ENCODE data around the gene RNF44. TPM values are rescaled to one million over a fixed set of nuclear protein-coding genes. Genes with fewer than 3 reads are reported as not detected.
"Not testable (repeated sequence)": the region's sequence is repeated elsewhere in the genome, so short reads cannot be mapped to it uniquely, and the experiment has no call there.

RNF44 gene
- total RNA-seq, 1 donor from 2014 or later: 169 TPM

GRCh38 chr5:176497852-176498251 lies 39.4 kb downstream of the RNF44 start:
- no peak overlapping the region for H3K27ac Mint-ChIP-seq
- H3K36me3 Mint-ChIP-seq: peaks cover 42% of the 10 kb centered on the region
- H3K4me1 Mint-ChIP-seq: no peaks in the 10 kb centered on the region
- DNase-seq (ENCODE audit: low spot score in 2 of 2, unreplicated experiment in 2 of 2): no peak
- no peaks in the 10 kb centered on the region for H3K9me3 Mint-ChIP-seq
- no peak for TF ChIP-seq CTCF (IDR thresholded peaks at IDR 0.05; ENCODE audit: unreplicated experiment)
- no peak overlapping the region for H3K4me3 Mint-ChIP-seq
- H3K27me3 Mint-ChIP-seq (ENCODE audit: low read depth): no peaks in the 10 kb centered on the region

GRCh38 chr5:176492431-176492830 lies 44.8 kb downstream of the RNF44 start:
- TF ChIP-seq CTCF (IDR thresholded peaks at IDR 0.05; ENCODE audit: unreplicated experiment): no peak
- no peak for DNase-seq (ENCODE audit: low spot score in 2 of 2, unreplicated experiment in 2 of 2)
- H3K27ac Mint-ChIP-seq: no peak overlapping the region
- peaks cover 35% of the 10 kb centered on the region for H3K36me3 Mint-ChIP-seq
- no peaks in the 10 kb centered on the region for H3K27me3 Mint-ChIP-seq (ENCODE audit: low read depth)
- H3K9me3 Mint-ChIP-seq: no peaks in the 10 kb centered on the region
- H3K4me1 Mint-ChIP-seq: no peaks in the 10 kb centered on the region
- H3K4me3 Mint-ChIP-seq: no peak overlapping the region

GRCh38 chr5:176491901-176492300 lies 45.3 kb downstream of the RNF44 start:
- Mint-ChIP-seq H3K27me3 (ENCODE audit: low read depth) (no peaks in the 10 kb centered on the region), H3K27ac (no peak overlapping the region), H3K36me3 (peaks cover 35% of the 10 kb centered on the region), H3K4me1 (no peaks in the 10 kb centered on the region), H3K4me3 (no peak overlapping the region), H3K9me3 (no peaks in the 10 kb centered on the region)
- no peak for DNase-seq (ENCODE audit: low spot score in 2 of 2, unreplicated experiment in 2 of 2)
- TF ChIP-seq CTCF (IDR thresholded peaks at IDR 0.05; ENCODE audit: unreplicated experiment): no peak

GRCh38 chr5:176491101-176491502 lies 46.1 kb downstream of the RNF44 start:
- Mint-ChIP-seq H3K4me3 (no peak overlapping the region), H3K4me1 (no peaks in the 10 kb centered on the region), H3K27ac (no peak overlapping the region), H3K9me3 (no peaks in the 10 kb centered on the region), H3K27me3 (ENCODE audit: low read depth) (no peaks in the 10 kb centered on the region), H3K36me3 (peaks cover 39% of the 10 kb centered on the region)
- TF ChIP-seq CTCF (IDR thresholded peaks at IDR 0.05; ENCODE audit: unreplicated experiment): no peak
- no peak for DNase-seq (ENCODE audit: low spot score in 2 of 2, unreplicated experiment in 2 of 2)

GRCh38 chr5:176490301-176490700 lies 46.9 kb downstream of the RNF44 start:
- H3K27me3 Mint-ChIP-seq (ENCODE audit: low read depth): no peaks in the 10 kb centered on the region
- H3K4me1 Mint-ChIP-seq: no peaks in the 10 kb centered on the region
- H3K27ac Mint-ChIP-seq: no peak overlapping the region
- no peak overlapping the region for H3K4me3 Mint-ChIP-seq
- no peak for TF ChIP-seq CTCF (IDR thresholded peaks at IDR 0.05; ENCODE audit: unreplicated experiment)
- DNase-seq (ENCODE audit: low spot score in 2 of 2, unreplicated experiment in 2 of 2): no peak
- H3K36me3 Mint-ChIP-seq: peaks cover 38% of the 10 kb centered on the region
- H3K9me3 Mint-ChIP-seq: no peaks in the 10 kb centered on the region

GRCh38 chr5:176489077-176489476 lies 48.1 kb downstream of the RNF44 start:
- TF ChIP-seq CTCF (IDR thresholded peaks at IDR 0.05; ENCODE audit: unreplicated experiment): no peak
- no peak overlapping the region for H3K4me3 Mint-ChIP-seq
- no peak overlapping the region for H3K27ac Mint-ChIP-seq
- H3K4me1 Mint-ChIP-seq: no peaks in the 10 kb centered on the region
- DNase-seq (ENCODE audit: low spot score in 2 of 2, unreplicated experiment in 2 of 2): no peak
- peaks cover 32% of the 10 kb centered on the region for H3K36me3 Mint-ChIP-seq
- no peaks in the 10 kb centered on the region for H3K27me3 Mint-ChIP-seq (ENCODE audit: low read depth)
- H3K9me3 Mint-ChIP-seq: no peaks in the 10 kb centered on the region

GRCh38 chr5:176487160-176487559 lies 50.0 kb downstream of the RNF44 start:
- peaks cover 33% of the 10 kb centered on the region for H3K36me3 Mint-ChIP-seq
- not testable (repeated sequence) for H3K4me1 Mint-ChIP-seq; H3K9me3 Mint-ChIP-seq; H3K27me3 Mint-ChIP-seq (ENCODE audit: low read depth); H3K4me3 Mint-ChIP-seq; H3K27ac Mint-ChIP-seq; DNase-seq (ENCODE audit: low spot score in 2 of 2, unreplicated experiment in 2 of 2)
